Measurements from ENCODE around the gene INSIG2.

The INSIG2 gene

GRCh38 chr2:118115761-118116160 lies 27.5 kb downstream of the INSIG2 start:
- no peak for TF ChIP-seq CTCF (IDR thresholded peaks at IDR 0.05; ENCODE audit: extremely low read depth, missing control alignments)
- no peak for DNase-seq (ENCODE audit: low spot score)

DNA sequence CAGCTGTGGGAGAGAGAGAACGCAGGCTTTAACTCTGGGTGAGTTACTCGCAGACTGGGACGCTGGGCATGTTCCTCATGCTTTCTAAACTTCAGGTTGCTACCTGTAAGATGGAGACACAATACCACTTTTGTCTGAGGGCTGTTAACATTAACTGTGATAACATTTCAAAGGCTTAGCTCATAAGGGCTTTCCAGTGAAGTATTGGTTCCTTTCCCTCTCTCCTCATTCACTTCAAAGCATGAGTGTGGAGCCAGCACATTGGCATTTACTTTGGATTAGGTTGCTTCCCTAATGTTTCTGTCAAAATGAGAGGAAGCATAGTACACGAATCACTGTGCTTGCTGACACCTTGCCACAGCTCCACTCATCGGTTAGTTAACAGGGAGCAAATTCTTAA lies 30.2 kb downstream of the INSIG2 start:
- TF ChIP-seq CTCF (IDR thresholded peaks at IDR 0.05; ENCODE audit: extremely low read depth, missing control alignments) = no peak
- DNase-seq (ENCODE audit: low spot score) = no peak

GRCh38 chr2:118119158-118119727 lies 31.0 kb downstream of the INSIG2 start:
- no peak for TF ChIP-seq CTCF (IDR thresholded peaks at IDR 0.05; ENCODE audit: extremely low read depth, missing control alignments)

DNA sequence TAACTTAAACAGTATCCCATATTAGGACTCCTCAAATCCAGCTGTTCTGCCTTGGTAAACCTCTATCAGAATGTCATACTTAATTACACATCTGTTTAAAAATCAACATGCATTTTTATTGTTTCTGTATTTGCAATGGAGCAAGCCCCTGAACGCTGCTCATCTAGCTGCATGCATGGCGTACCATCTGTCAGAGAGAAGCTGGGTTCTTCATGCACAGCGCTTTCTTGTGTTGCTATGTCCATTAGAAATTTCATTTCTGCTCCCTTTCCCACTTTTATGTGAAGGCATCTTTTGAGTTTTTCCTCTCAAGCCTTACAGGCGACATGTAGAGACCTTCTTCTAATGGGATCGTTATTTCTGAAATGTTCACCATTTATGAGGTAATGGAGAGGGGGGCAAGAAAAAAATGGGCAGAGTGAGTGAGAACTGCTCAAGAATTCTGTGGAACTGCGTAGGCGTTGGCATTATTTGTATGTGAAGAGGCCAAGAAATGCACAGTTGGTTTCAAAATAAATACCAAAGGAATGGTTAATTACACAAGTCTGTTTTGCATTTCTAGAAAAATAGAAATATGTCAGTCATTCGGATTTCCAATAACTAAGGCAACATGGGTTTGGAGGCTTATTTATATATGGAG lies 31.6 kb downstream of the INSIG2 start:
- no peak for TF ChIP-seq CTCF (IDR thresholded peaks at IDR 0.05; ENCODE audit: extremely low read depth, missing control alignments)
- DNase-seq (ENCODE audit: low spot score) = no peak

More at GRCh38 chr2:118119158-118119727, 31.0 kb downstream of the INSIG2 start:
- DNase-seq (ENCODE audit: low spot score) = no peak

GRCh38 chr2:118120401-118120780 lies 32.1 kb downstream of the INSIG2 start:
- no peak for DNase-seq (ENCODE audit: low spot score)
- no peak for TF ChIP-seq CTCF (IDR thresholded peaks at IDR 0.05; ENCODE audit: extremely low read depth, missing control alignments)

GRCh38 chr2:118121101-118121500 lies 32.8 kb downstream of the INSIG2 start:
- TF ChIP-seq CTCF (IDR thresholded peaks at IDR 0.05; ENCODE audit: extremely low read depth, missing control alignments) = no peak
- no peak for DNase-seq (ENCODE audit: low spot score)

DNA sequence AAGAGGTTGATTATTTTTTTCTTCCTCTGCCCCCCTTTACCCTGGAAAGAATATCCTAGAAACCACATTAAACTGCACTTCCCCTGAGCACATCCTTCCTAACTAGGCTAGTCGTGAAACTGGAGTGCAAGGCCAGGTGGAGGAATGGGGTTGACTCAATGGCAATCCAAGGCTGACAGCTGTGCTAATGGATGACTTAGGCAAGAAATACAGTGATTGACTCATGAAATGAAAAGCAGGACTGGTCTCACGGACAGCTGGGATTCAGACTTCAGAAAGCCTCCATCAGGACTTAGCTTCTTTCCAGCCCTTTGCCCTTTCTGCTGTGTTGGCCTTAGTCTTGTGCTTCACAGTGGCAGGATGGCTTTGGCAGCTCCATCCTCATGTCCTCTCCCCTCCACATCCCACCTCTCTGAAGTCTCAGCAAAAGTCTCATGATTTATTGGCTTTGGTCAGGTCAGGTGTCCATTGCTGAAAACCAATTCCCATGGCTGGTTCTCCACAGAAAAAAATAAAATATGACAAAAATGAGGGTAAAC lies 33.8 kb downstream of the INSIG2 start:
- no peak for TF ChIP-seq CTCF (IDR thresholded peaks at IDR 0.05; ENCODE audit: extremely low read depth, missing control alignments)
- DNase-seq (ENCODE audit: low spot score) = no peak

Measured in GM20000 (cell line).